COLO829 (cell line): ENCODE measurements around the gene FAM217A.

ENCODE experiments used
- DNase-seq: peaks from one replicate; pipeline ENCODE4 v3.0.0; 2012; ENCODE audit warnings: low spot score

Gene FAM217A

DNA sequence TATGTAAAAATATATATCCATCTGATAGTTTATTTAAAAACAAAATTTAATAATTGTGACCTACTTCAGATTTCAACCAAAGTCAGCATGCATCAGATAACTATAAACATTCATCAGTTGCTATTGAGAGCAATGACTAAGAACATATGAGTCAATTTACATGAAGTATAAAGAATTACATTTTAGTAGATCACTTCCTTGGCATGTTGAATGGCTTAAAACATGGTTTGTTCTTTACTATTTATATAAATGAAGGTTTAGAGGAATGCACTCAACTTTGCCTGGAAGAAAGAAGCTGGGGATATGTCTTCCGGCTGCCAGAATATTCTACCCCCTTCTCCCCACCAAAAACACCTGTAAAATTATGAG is 6.4 kb upstream of the FAM217A start:
- DNase-seq, result no peak

DNA sequence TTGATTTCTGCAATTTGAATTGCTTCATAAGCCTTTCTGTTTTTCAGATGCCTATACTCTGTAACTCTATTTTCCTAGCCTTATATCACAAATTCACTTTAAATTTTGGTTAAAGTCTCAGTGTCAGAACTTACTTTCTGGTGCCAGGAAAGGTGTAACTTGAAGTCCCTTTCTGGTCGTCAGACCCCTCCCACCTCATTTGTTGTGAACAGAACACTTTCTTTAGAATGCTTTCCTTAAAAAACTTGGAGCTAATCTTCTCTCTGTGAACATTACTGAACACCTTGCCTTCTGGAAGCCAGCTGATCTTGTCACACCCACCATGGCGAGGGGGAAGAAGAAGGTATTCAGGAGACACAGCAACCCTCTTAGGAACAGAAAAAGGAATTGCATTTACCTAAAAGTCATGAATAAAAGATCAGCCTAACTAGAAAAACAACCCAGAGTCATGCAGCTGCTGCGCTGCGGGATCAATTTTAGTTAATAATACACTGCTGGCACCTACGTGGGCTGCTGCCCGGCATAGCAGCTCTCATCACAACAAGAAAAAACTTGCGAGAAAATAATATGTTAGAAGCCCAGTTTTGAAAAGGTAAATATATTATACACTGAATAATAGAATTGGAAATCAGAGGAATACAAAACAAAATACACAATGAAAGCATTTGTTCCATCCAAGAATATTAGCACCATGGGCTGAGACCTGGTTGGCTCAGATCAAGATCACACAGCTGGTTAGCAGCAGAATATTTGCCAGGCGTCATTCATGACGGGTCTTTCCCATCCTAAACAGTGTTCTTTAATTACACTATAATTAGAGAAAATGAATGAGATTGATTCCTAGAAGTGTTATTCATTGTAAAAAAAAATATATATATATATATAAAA is 5.8 kb upstream of the FAM217A start:
- DNase-seq, result no peak

DNA sequence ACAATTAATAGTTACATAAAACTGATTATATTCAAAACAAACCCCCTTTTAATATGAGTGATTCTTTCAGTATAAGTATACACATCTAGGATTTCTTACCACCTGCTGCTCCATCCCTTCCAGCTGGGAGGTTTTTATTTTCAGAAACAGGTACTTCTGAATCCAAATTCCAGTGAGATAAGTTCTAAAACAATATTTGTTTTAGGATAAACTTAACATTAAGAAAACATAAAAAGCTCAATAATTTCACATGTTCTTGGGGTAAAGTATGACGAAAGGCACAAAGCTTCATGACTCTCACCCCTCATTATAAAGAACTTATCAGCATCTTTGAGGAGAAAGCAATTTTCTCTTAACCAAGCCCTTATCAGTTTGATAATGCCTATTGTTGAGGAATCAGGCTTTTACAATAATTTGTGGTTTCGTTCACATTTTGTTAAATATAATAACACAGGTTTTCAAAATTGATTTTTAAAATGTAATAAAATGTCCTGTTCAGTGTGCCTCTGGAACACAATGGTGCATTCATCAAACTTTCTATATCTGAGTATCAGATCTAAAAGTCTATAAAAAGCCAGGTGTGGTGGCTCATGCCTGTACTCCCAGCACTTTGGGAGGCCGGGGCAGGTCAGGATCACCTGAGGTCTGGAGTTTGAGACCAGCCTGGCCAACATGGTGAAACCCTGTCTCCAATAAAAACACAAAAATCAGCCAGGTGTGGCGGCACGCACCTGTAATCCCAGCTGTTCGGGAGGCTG is 4.3 kb downstream of the FAM217A start:
- DNase-seq, result no peak

DNA sequence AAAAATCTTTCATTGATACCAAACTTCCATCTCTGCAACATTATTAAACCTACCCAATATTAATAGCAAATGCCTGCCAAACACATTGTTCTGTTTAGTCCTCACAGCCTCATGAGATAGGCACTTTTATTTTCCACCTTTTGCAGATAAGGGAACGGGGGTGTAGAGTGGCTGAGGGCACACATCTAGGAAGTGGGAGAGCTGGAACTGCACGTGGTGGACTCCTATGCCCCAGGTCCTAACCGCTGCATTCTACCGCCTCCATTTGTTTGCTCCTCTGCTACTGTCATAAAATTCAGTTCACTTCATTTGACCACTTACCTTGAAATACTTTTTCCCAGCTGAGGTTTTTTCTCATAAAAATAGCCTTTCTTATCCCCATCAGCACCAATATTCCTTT is 7.6 kb downstream of the FAM217A start:
- no peak for DNase-seq

DNA sequence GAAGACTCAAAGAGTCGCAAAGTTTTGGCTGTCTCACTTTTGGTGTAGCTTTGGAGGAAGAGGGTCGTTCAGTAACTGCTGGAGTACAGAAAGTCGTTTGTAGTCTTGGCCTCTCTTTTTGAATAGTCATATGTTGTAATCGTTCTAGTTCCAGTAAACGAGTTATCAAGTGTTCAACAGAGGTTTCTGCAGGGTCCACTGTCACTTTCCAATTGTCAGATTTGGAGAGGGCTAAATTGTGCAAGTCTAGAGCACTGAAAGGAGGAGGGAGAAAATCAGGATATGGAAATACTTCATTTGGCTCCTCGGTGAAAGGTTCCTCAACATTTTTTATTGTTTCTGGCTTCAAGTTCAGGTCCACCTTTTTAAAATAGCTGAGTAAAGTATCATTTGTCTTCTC is 9.7 kb downstream of the FAM217A start:
- no peak for DNase-seq

DNA sequence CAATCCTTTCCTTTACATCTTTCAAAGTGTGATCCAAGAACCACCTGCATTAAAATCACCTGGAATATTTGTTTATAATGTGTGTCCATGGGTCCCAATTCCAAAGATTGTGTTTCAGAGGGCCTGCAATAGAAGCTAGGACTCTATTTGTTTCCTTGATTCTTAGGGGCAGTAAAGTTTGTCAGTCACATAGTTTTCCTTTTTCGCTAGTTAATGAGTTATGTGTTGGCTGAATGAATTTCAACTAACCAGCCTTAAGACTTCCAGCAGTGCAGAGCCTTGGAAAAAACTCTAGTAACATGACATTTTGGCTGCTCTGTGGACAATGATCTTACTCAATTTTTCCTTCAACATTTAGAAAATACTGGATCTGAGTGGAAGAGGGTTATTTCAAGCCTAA is 11.3 kb downstream of the FAM217A start:
- DNase-seq, result no peak

DNA sequence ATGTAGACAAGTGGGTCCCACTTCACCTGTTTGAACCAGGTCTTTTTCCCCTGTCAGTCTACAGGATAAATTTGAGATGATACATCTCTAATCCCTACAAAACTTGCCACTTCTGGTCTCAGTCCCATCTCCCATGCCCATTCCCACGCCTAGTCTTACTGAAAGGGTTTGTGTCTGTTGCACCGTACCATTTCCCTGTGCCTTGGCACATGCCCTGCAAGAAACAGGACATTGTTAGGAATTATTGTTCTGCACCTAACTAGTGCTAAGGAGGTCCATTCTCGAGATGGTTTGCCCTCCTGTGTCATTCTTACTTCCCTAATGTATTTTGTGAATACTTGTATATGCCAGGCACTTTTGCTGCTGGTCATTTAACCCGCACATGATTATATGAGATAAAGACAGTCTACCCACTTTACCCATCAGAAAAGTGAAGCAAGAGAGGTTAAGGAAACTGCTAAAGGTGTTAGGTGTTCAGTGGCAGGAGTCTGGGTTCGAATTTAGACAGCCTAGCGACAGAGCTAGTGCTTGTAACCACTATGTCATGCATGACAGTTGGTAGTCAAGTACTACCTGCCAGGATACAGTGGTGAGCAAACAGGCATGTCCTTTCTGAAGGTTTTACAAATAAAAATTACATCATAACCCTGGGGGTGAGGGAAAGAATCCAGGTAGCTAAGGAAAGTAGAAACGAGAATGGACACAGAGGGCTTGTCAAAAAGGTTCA is 12.7 kb downstream of the FAM217A start:
- DNase-seq, result no peak

DNA sequence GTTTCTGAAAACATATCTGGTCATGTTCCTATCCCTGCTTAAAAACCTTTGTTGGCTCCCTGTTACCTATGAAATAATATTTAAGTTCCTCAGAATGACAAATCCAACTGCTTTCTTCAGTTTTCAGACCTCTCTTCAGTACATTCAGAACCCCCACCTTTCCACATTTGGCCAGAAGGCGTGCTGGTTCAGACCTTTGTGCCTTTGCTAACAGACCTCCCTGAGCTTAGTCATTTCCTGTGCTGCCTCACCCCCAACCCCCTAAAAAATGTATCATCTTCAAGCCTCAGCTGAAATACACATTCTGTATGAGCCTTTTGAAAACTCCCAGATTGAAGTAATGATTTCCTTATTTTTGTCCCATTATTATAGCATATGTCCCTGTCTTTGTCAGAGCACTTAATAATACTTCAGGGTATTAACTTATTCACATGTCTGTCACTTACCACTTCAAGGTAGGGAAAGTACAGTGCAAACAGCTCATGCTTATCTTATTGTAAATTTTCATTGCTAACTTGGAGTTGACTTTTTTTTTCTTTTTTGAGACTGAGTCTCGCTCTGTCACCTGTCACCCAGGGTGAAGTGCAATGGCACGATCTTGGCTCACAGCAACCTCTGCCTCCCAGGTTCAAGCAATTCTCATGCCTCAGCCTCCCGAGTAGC is 19.7 kb downstream of the FAM217A start:
- DNase-seq, result peak; percentile 87

DNA sequence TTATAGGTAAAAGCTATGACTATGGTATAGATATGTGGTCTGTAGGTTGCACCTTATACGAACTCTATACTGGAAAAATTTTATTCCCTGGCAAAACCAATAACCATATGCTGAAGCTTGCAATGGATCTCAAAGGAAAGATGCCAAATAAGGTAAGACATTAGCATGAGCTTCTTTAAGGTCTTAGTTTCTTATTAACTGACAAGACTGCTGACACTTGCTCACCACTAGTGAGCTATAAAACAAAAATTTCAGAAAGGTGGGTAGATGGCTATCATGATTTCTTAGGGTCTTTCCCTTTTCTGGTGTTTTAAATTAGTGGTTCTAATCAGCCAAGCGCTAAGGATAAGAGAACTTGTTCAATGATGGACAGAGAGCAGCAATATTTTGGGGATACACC is 21.9 kb downstream of the FAM217A start:
- no peak for DNase-seq

DNA sequence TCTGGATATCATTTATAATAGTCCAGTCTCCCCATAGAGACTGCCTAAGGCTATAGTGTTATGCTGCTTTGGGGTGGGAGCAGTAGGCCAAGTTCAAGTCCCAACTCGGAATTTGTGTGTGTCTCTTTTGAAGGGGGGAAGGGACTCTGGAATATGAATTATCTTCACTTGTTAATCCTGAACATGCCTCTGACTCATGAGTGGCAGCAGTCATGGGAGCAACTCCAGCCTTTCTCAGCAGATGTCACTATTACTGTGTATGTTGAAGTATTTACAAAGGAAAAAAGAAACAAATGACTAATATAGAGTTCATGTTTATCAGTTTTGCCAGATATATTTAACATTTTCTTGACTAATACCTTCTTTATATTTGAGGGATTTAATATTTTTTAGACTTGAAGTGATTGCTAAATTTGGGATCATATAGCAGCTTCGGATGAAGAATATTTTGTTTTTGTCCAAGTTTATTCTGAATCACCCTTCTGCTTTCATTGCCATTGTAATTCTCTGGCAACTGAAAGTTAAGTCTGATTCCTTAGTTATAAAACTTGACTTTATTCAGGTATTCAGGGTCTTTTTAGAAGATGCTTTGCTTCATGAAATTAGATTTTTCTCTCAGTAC is 23.4 kb downstream of the FAM217A start:
- DNase-seq, result peak; percentile 92

DNA sequence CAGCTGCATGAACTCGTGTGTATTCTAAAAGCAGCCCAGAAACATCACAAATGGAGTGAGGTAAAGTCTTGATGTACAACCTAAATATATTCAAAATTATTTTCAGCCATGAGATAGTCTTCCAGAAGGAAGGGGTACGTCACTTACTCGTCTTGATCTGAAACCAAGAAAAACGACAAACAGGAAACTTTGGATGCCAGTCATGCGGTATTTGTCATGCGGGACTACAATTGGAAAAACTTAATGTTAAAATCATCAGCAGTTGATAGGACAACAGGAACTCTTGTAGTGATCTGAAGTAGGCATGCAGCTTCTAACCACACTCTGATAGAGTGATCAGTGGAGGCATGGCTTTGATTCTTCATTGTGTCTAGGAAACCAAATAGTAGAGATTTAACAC is 29.7 kb downstream of the FAM217A start:
- DNase-seq, result no peak

DNA sequence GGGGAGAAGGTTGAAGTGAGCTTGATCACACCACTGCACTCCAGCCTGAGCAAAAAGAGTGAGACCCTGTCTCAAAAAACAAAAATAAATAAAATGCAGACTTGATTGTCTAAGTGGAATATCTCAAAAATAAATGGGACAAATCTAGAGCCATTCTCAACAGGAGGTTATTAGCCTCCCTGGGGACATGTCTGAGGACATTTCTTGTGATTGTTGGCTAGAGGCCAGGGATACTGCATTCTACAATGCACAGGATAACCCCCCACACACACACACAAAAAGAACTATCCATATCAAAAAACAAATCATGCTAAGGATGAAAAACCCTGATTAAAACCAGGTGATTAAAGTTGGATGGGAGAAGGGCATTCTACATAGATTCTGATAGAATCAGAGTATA is 37.5 kb downstream of the FAM217A start:
- DNase-seq, result no peak

DNA sequence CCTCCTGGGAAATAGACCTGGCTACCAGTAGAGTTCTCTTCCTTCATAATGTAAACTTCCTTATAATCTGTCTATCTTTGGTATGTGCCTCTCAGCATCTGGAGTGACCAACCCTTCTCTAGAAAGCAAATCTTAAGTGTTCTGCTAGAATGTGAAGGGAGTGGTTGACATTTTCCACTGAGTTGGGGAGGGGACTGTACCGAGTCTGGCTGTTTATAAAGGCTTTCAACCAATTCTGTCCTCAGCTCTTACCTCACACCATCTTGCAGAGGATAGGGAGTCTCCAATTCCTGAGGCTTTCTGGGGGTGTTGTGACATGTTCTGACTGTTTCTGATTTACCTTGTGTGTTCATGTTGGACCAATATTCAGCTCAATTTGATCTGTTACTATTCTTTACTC is 39.6 kb downstream of the FAM217A start:
- no peak for DNase-seq

DNA sequence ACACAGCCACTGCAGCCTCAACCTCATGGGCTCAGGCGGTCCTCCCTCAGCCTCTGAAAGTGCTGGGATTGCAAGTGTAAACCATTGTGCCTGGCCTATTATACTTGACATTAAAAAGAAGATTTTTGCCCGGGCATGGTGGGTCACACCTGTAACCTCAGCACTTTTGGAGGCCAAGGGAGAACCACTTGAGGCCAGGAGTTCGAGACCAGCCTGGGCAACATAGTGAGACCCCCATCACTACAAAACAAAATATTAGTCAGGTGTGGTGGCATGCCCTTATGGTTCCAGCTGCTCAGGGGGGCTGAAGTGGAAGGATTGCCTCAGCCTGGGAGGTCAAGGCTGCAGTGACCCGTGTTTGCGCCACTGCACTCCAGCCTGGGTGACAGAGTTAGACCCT is 42.4 kb downstream of the FAM217A start:
- DNase-seq, result no peak

DNA sequence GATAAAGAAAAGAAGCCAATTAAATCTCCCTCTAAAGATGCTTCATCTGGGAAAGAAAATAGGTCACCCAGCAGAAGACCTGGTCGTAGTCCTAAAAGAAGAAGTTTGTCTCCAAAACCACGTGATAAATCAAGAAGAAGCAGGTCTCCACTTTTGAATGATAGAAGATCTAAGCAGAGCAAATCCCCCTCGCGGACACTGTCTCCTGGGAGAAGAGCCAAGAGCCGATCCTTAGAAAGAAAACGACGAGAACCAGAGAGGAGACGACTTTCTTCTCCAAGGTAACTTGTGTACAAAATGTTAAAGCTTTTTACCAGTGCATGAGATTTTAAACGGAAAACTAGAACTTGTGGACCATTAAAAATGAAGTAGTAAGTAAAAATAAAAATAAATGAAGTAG is 46.5 kb downstream of the FAM217A start:
- DNase-seq, result no peak

DNA sequence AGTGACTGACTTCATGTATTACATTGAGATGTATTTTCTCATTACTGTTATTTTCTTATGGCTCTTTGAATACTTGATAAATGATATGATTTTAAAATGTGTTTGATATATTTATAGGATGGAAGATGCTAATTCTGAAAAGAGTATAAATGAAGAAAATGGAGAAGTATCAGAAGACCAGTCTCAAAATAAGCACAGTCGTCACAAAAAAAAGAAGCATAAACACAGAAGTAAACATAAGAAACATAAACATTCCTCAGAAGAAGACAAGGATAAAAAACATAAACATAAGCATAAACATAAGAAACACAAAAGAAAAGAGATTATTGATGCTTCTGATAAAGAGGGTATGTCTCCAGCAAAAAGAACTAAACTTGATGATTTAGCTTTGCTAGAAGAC is 47.5 kb downstream of the FAM217A start:
- no peak for DNase-seq

DNA sequence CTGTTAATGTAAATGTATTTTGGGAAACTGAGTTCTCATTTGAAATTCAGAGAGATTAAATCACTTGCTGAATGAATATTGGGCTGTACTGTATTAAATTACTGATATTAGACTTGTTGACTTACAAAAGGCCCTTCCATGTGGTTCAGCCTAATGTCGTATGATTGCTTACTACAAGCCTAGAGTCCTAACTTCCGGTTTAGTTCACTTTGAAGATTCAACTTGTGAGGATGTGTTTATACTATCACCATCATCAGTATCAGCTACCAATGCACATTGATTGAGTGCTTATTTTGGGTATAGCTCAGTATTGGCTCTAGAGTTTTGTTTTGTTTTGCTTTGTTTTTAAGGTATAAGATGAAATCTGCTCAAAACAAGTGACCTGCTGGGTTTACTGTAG is 48.3 kb downstream of the FAM217A start:
- DNase-seq, result no peak

DNA sequence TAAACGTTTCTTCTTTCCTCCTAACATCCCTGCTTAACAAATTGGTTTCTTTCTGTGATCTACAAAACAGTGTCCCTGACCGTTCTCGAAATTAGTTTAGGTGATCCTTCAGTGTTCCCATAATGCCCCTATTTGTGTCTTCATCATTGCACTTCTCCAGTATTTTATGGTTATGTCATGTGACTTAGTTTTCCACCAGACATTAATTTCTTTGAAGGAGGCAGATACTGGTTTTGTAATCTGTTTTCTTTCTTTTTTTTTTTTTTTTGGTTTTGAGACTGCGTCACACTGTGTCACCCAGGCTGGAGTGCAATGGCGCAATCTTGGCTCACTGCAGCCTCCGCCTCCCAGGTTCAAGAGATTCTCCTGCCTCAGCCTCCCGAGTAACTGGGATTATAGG is 49.2 kb downstream of the FAM217A start:
- no peak for DNase-seq

DNA sequence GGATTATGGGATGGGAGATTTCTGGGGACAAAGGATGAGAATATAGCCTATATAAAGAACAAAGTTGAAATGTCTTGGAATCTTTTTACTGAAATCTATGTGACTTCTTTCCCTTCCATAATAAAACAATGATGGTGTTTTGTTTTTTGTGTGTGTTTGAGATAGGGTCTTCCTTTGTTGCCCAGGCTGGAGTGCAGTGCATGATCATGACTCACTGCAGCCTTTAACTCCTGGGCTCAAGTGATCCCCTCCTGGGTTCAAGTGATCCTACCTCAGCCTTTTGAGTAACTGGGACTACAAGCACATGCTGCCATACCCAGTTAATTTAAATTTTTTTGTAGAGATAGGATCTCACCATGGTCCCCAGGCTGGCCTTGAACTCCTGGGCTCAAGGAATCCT is 50.9 kb downstream of the FAM217A start:
- peak; percentile 30 for DNase-seq

DNA sequence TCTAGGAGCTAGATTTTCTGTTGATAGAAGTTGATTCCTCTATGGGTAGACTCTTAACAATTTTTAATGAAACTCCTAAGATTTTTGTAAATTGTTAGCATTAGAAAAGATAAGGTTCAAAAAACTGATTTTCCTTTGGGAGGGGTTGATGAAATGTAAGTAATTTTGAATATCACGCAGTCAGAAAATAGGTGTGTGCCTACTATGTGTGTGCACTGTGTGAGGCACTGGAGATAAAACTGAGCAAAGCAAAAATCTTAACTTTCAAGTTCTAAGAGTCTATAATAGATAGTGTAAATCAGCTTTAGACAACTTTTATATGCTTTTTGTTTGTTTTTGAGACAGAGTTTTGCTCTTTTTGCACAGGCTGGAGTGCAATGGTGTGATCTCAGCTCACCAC is 53.3 kb downstream of the FAM217A start:
- no peak for DNase-seq

DNA sequence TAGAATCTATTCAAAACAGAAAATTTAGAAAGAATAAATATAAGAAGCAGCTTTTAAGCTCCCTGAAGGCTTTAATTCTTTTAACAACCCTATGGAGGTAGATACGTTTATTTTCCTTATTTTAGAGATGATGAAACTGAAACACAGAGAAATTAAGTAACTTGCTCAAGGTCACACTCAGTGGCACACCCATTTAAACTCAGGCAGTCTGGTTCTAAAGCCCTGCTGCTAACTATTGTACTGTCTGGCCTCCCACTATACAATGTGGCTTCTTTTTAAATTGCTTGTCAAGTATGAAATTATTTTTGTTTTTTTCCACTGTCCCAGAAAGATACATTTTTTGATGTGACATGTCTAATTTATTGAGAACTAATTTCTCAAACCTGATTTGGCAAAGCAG is 55.7 kb downstream of the FAM217A start:
- no peak for DNase-seq
